Activated CD4-positive, alpha-beta T cell treated with anti-CD3 and anti-CD28 coated beads for 1 hour (primary cell): ENCODE data around the gene HOXC4.
A peak's percentile ranks its signal among the peaks of the same experiment; 100 is the strongest.

ENCODE experiments used
- DNase-seq: peaks from one replicate; pipeline ENCODE4 v3.0.0-alpha.2; 2020

HOXC4 gene

DNA sequence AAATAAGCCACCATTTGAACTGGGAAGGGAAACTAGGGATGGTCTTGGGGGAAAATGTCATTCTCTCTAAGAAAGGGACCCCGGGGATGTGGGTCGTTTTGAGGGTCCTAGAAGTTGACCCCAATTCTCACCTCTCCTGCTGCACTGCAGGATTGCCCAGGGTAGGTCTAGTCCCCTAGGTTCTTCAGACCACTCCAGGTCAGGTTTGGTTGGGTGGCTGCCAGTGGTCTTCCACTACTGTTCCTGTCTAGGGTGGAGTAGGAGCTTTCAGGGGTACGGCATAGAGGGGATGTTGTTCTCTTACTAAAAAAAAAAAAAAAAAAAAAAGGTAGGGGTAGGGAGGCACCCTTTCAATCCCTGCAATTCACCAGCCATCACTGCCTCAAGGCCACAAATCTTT lies 37.6 kb upstream of the HOXC4 start:
- DNase-seq = no peak

DNA sequence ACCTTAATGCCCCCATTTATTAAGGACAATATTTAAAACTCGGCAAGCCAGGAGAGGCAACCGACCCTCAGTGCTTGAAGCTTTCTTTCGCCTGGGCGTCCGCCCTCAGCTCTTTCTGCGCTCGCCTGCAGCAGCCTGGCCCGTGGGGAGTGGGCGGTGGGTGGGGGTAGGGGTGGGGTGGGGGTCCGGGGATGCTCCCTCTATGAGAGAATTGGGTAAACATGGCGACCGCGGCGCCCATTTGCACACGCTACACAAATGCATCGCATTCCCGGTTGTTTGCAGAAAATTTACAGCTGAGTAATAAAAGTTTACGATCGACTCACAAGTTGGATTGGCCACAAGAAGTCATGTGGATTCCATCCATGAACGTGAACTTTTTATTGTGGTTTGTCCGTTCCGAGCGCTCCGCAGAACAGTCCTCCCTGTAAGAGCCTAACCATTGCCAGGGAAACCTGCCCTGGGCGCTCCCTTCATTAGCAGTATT lies 37.1 kb upstream of the HOXC4 start:
- DNase-seq = no peak

DNA sequence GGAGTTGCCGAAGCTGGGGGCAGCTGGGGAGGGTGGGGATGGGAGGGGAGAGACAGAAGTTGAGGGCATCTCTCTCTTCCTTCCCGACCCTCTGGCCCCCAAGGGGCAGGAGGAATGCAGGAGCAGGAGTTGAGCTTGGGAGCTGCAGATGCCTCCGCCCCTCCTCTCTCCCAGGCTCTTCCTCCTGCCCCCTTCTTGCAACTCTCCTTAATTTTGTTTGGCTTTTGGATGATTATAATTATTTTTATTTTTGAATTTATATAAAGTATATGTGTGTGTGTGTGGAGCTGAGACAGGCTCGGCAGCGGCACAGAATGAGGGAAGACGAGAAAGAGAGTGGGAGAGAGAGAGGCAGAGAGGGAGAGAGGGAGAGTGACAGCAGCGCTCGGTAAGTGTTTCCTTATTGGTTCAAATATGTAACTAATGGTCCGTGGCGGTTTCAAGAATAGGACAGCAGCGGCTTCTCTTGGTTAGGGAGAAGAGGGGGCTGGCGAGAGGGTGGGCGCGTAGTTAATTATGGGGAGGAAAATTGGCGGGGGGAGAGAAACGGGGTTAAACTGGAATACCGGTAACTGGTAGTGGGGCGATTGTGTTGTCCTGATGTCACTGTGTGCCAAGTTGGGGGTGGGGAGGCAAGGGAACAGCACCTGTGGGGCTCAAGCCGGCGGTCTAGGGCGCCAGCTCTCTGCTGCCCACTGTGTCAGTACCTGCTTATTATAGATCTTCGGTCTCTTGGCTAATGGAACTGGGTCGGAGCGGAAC lies 36.4 kb upstream of the HOXC4 start:
- DNase-seq = no peak

DNA sequence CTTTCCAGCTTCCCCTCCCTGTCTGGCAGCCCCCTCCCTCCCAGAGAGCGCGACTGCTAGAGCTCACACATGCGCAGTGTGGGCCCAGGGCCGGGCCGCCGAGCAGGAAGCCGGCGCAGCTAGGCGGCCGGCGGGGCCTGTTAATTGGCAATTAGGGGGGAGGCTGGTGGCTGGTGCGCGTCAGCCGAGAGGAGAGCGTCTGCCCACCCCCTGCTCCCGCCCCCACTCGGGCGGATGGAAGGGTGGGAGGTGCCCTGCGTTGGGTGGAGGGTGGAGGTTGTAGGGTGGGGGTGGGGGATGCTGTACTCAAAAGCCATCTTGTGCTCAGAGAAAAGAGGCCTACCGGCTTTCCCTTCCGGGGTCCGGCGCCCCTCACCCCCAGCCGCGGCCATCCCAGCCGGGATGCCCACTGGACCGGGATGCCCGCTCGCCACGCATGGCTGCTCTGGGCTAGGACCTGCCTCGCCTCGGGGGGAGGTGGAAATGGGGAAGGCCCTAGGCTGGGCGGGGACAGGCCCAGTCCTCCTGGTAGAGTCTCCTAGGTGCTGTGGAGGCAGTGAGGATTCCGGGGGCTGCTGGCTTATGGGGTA lies 35.7 kb upstream of the HOXC4 start:
- peak; percentile 60 for DNase-seq

DNA sequence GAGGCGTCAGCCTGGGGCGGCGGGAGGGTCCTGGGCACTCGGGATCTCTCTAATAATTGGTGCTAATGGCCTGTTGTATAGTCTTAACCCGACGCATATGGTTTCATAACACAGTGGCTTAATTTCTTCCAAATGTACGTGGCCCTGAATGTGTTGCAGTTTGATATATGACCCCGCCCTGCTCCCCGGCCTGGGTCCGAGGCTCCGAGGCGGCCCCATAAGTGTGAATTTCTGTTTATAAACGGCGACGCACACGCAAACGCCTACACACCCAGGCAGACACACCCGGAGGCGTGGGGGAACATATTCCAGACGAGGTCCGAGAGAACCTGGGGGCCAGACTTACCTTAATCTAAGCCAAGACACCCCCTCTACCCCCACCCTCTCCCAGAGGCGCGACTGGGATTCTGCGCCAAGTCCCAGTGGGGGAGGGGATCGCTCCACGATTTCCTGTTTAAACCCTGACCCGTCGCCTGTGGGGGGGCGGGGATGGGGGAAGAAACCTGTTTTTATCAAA lies 35.1 kb upstream of the HOXC4 start:
- DNase-seq = no peak

DNA sequence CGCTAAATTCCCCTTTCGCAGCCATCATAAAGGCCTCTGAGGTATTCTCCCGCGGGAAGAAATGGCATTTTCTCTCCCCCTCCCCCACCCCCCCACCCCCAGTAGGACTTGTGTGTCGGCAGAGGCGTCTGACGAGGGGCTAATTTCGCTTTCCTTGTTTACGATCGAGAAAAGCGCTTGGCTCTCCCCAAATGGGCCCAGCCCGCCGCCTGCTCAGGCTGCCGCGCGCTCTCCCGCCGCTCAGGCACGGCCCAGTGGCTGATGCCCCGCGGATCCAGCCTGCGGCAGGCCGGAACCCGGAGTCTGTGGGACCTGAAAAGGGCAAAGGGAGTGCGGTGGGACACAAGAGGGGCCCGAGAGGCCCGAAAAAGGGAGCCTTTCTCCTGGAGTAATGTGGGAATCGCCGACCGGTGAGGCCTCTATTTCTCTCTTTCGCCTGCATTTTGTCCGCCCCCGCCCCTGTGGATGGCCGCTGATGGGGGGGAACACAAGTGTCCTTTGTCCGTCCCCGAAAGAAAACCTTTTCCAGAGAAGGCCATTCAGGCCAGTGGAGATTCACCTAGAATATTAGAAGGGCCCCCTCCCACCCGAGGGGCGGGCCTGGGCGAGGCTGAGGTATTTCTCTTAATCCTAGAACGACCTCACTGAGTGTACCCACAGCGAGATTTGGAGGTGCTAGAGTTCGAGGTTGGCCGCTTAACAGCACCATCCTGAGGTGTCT lies 34.4 kb upstream of the HOXC4 start:
- DNase-seq = no peak

DNA sequence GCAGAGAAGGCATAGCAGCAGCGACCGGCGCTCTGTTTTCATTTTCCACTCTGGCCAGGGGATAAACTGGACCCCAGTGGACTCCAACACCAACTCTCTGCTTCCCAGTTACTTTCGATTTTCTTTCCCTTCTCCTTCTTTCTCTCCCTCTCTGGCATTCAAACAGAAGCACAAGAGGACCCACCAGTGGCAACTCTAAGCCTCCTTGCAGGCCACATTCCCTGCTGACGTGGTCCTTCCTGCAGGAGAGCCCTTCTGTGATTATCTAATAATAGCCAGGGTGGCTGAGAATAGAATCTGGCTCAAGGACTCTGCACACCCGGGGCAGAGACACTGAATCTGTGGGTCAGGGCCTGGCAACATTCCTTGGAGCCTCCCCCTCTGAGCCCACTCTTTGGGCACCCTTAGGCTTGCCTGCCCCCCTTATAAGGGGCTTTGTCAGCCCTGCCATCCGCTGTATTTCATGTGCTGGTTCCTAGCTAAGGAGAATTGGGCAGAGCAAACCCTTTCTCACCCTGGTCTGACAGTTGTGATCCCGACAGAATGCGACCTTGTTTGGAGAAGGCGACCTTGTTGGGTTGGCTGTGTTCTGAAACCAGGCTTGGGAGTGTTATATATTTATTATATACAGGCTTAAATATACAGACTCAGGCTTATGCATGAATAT lies 33.6 kb upstream of the HOXC4 start:
- DNase-seq = no peak

DNA sequence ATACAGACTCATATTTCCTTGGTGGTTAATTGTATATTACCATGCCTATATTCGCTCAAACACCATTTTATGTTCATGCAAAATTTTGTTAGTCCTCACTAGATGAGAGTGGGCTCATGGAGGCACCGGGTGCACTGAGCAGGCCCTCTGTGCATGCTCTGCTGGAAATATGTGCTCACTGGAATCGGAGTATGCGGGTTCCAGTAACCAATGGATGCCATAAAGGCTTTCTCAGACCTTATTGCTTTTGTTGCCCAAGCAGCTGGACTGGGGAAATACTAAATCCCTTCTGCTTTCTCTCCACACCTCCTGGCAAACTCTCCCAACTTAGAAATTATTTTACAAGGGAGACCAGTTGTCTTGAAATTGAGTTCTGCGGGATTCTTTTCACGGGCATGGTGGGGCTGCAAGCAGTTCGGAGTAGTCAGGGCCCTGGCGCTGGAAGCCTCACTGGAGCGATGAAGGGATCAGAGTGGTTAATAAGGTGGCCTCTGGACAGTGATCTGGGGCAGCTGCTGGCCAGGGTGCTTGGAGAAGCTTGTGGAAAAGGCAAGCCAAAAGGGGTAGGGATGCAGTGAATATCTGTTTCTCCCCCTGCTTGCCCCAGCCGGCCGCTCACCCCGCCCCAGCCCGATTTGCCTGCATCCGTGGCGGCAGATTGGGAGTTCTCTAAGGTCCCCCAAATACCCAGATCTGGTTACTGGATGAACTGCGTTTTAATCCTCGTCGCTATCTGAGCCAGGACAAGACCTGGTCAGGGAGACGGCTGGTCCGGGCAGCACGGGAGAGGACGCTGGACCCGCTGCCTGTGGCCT lies 32.8 kb upstream of the HOXC4 start:
- DNase-seq = no peak

DNA sequence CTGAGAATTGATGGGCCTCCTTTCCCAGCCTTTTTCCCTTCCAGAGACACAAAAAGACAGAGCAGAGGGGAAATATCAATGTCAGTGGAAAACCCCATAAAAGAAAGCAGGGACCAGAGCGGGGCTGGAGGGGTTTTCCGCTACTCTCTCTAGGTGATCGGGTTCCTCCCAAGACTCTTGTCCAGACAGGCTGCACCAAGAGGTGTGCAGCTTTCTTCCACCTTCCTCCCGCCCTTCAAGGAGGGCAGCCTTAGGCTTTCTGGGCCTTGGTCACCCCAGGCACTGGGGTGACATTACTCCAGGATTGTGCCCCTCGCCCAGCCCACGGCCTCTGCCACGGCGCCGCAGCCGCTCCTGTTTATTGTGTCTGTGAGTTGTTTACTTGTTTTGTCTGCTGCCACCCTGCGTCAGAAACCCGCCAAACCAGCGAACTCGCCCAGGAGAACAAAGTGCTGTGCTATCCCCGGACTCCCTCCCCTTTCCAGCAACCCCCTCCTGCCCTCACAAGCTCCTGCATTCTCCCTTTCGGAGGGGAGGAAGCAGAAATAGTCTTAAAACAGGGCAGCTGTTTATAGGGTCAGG lies 32.1 kb upstream of the HOXC4 start:
- no peak for DNase-seq

DNA sequence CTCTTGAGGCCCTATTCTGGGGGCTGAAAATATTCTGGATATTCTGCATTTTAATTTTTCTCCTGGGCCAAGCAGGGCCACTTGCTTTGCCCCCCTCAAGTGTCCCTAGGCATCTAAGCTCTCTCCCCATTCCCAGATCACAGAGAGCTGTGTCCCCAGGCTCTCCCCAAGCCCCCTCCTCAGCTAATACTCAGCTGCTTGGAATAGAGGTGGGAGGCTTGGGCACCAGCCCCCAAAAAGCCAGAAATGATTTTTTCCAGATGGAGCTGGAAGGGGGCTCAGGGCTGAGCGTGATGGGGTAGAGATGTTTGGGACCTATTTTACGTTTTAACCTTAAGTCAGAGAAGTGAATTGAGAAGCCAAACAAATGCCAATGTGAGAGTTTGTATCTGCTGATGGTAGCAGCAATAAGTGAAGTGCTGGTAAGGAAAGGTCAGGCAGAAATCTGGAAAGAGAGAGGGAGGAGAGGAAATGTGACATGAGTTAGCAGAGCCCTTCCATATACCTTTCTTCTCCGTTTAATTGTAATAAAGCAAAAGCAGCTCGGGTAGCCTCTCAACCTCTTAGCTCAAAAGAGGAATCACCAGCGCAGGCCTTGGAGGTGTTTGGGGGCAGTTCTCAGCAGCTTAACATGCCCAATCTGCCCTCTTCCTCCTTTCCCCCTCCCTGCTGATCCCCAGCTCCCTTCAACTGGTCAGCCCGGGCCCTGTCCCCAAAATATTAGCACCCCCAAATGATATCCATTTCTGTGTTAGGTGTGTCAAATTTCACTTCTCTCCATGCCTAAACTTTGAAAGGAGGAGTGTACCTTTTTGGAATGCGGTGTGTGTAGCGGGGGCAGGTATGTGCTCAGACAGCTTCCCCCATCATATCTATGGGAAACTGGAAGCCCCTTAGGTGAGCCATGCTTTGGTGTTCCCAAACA lies 30.4 kb upstream of the HOXC4 start:
- no peak for DNase-seq

DNA sequence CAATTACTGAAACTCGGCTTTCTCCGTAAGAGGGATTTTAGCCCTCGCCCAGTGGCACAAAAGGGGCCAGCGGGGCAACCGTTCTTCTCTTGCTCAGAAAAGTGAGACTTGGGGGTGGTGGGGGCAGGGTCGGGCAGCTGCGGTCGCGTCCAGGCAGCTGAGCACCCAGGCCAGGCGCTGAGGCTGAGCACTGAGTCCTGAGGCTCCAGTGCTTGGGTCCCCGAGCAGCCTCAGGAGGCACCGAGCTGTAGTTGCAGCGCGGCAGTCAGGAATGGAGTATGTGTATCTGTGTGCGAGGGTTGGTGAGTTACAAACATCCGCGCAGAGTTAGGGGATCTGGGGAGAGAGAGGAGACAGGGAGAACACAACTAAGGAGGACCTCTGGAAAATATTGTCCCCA lies 29.5 kb upstream of the HOXC4 start:
- no peak for DNase-seq

DNA sequence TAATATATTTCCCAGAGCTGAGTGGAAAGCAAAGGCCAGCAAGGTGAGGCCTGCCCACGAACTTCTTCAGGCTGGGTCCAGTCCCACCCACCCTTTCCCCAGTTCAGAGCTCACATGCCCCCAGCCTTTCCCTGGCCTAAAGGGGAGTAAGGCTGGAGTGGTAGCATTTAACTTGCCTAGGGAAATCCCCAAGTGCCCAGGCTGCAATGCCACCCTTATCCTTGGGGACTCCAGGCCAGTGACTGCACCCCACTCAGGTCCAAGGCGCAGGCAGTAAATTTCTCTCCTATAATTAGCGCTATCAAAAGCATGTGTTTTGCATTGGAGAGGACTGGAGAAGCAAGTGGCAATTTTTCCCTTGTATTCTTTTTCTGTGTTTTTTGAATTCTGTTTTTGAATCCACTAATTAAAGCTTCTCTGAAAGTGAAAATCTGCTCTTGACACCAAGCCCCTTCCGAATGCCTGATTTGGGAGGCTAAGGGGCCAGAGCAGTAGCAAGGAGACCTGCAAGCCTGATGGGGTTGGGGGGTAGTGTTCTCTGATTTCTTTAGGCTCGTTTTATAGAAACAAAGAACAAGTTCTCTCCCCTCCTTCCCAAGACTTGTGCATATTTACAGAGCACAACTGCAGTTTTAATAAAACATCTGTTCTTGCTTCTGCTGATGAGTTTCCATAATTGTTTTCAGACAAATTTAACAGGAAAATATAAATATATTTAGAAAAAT lies 28.9 kb upstream of the HOXC4 start:
- no peak for DNase-seq

DNA sequence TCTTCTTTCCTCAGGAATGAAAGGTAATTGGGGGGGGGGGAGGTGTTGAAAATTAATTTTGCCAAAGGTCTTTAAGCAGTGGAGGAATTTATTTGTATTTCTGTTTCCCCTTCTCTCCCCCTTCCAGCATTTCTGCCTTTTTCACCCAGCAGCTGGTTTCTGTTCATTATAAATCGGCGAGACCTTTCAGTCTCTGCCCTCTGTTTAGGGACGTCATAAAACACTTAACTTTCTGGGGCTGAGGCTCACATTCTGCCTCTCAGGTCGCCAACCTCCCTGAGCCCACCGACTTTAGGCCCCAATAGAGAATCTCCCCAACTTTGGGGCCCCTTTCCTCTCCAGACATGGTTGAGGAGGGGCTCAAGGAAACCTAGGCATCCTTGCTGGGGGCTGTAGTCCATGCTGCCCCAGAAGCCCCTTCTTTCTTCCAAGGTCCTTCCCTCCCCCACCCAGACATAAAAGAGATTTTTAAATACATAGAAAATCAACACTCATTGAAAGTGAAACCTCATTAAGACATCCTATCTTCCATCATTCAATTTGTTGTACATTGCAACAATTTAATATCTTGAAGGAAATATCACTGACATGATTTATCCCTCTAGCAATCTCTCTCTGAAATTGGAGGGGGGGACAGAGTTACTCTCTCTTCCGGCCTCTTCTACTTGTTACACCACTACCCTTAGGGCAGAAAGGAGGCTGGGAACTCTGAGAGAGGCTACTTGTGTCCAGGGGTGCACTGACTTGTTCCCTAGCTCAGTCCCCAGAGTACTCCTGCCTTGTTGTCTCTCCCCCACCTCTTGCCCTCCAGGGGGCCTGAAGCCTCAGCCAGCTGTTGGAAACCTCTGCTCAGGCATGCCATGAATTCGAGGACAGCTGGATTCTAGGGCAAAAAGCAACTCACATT lies 27.9 kb upstream of the HOXC4 start:
- DNase-seq = no peak

DNA sequence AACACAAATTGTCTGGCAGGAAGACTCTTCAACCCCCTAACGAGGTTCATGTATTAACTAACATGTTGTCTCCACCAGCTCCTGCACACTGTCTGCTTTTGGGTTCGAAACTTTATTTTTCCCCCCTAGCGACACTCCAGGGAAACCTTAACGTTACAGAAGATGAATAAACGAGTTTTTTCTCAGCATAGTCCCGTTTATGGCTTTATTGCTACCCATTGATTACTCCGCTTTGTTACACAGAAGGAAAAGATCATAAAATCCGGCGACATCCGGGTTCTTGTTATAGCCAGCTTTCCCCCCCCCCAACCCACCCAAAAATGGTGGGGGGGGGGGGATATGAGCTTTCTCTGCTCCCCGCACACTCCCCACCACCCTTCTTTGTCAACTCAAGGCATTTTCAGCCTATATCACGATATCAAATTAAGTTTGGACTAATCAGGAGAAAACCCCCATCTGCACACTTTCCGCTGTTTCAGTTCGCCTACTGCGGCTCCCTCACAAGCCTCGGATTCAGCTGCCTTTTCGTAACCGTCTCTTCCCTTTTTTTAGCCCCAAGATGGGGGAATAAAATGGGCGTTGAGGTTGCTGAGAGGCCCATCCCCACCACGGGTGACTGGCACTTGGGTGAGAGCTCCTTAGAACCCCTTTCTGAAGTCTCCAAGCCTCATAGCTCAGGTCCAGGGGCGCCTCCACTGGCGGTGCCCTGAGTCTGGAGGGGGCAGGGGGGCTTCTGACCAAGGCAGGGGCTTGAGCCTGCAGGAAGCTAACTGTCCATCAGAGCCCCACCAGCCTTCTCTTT lies 26.8 kb upstream of the HOXC4 start:
- no peak for DNase-seq

DNA sequence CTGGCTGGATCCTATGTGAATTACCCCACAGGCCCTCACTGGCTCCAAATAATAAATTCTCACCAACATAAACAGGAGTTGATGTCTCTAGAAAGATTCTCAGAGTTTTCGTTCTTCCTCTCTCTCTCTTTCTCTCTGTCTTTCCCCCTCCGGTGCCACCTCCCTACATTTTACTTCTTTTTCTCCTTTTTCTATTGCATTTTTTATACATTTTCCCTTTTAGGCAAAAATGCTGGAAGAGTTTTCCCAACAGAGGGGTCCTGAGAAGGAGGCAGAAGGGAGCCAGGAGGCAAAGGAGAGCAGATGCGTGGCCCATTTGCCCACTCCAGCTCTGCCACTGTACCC lies 26.2 kb upstream of the HOXC4 start:
- DNase-seq = no peak

DNA sequence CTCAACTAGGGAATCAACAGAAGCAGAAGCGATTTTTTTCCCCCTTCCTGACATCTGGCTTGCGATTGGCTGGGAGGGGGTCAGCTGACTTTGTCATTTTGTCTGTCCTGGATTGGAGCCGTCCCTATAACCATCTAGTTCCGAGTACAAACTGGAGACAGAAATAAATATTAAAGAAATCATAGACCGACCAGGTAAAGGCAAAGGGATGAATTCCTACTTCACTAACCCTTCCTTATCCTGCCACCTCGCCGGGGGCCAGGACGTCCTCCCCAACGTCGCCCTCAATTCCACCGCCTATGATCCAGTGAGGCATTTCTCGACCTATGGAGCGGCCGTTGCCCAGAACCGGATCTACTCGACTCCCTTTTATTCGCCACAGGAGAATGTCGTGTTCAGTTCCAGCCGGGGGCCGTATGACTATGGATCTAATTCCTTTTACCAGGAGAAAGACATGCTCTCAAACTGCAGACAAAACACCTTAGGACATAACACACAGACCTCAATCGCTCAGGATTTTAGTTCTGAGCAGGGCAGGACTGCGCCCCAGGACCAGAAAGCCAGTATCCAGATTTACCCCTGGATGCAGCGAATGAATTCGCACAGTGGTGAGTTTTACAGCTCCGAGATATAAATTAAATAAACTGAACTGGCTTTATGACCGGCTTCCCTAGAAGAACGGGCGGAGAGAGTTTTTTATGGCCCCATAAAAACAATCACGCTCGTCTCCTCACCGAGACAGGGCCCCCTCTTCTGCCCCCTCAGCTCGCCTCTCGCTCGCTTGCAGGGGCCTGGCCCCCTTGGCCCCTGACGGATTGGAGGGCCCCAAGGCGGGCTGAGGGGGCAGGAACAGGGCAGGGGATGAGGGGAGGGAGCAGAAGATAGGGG lies 25.1 kb upstream of the HOXC4 start, which contains the start of gene HOXC6:
TSS of gene HOXC6 (plus strand) at position 127 of the 888 bp plus-strand sequence. CDS start at position 209, 82 bp downstream.
- DNase-seq = no peak
